Measurements from ENCODE around the gene ADRA2A. TPM values are rescaled to one million over a fixed set of nuclear protein-coding genes. Genes with fewer than 3 reads are reported as not detected.

The ADRA2A gene
- total RNA-seq, 4 donors from 2014 or later = 2.9 to 9.7 (median 5.3) TPM

- whole genome bisulfite sequencing, 2 donors = 42 to 55% methylated on average over 12 of the region's 12 CpGs
- no peak overlapping the region for H3K4me3 ChIP-seq (ENCODE audit: low read depth, poor library complexity, severe bottlenecking)
- intact Hi-C loops (cut with DNase I; ENCODE audit: low total_unique reads) = no loop called here
- TF ChIP-seq POLR2A (IDR thresholded peaks at IDR 0.05) (no peak), CTCF (IDR thresholded peaks at IDR 0.05) (no peak)
- peak in 1 of 2 donors; percentile 81 for DNase-seq (ENCODE audit: low spot score in 2 of 2)
Observed at GRCh38 chr10:111113961-111114757, 37.3 kb downstream of the ADRA2A start.

- TF ChIP-seq CTCF (IDR thresholded peaks at IDR 0.05) = no peak
- no peak for TF ChIP-seq POLR2A (IDR thresholded peaks at IDR 0.05)
- H3K4me3 ChIP-seq (ENCODE audit: low read depth, poor library complexity, severe bottlenecking) = no peak overlapping the region
- intact Hi-C loops (cut with DNase I; ENCODE audit: low total_unique reads) = no loop called here
- DNase-seq (ENCODE audit: low spot score in 2 of 2) = peak in 1 of 2 donors; percentile 52
- 88 to 91% methylated on average over 10 to 12 of the region's 12 CpGs for WGBS, 2 donors
Observed at GRCh38 chr10:111114758-111115500, 38.1 kb downstream of the ADRA2A start.

- WGBS, 2 donors = 87 to 89% methylated on average over 6 to 9 of the region's 9 CpGs
- peak in 1 of 2 donors; percentile 46 for DNase-seq (ENCODE audit: low spot score in 2 of 2)
- no peak for TF ChIP-seq CTCF (IDR thresholded peaks at IDR 0.05)
- TF ChIP-seq POLR2A (IDR thresholded peaks at IDR 0.05) = no peak
- intact Hi-C loops (cut with DNase I; ENCODE audit: low total_unique reads) = no loop called here
- no peak overlapping the region for H3K4me3 ChIP-seq (ENCODE audit: low read depth, poor library complexity, severe bottlenecking)
Observed at GRCh38 chr10:111116211-111116610, 39.4 kb downstream of the ADRA2A start.

- no peak for TF ChIP-seq CTCF (IDR thresholded peaks at IDR 0.05)
- no peak for TF ChIP-seq POLR2A (IDR thresholded peaks at IDR 0.05)
- 72 to 91% methylated on average over 16 of the region's 16 CpGs for WGBS, 2 donors
- H3K4me3 ChIP-seq (ENCODE audit: low read depth, poor library complexity, severe bottlenecking) = no peak overlapping the region
- intact Hi-C loops (cut with DNase I; ENCODE audit: low total_unique reads) = no loop called here
- DNase-seq (ENCODE audit: low spot score in 2 of 2) = peak in 1 of 2 donors; percentile 68
Observed at GRCh38 chr10:111116762-111117445, 40.1 kb downstream of the ADRA2A start.

- WGBS, 2 donors = 75 to 76% methylated on average over 7 to 8 of the region's 8 CpGs
- TF ChIP-seq CTCF (IDR thresholded peaks at IDR 0.05) = no peak
- no peak for TF ChIP-seq POLR2A (IDR thresholded peaks at IDR 0.05)
- no peak overlapping the region for H3K4me3 ChIP-seq (ENCODE audit: low read depth, poor library complexity, severe bottlenecking)
- intact Hi-C loops (cut with DNase I; ENCODE audit: low total_unique reads) = no loop called here
- peak in 1 of 2 donors; percentile 58 for DNase-seq (ENCODE audit: low spot score in 2 of 2)
Observed at GRCh38 chr10:111117528-111118277, 40.9 kb downstream of the ADRA2A start.
